ENCODE results near the gene TLE2.
"Not testable (repeated sequence)": the region's sequence is repeated elsewhere in the genome, so short reads cannot be mapped to it uniquely, and the experiment has no call there.

The TLE2 gene

DNA sequence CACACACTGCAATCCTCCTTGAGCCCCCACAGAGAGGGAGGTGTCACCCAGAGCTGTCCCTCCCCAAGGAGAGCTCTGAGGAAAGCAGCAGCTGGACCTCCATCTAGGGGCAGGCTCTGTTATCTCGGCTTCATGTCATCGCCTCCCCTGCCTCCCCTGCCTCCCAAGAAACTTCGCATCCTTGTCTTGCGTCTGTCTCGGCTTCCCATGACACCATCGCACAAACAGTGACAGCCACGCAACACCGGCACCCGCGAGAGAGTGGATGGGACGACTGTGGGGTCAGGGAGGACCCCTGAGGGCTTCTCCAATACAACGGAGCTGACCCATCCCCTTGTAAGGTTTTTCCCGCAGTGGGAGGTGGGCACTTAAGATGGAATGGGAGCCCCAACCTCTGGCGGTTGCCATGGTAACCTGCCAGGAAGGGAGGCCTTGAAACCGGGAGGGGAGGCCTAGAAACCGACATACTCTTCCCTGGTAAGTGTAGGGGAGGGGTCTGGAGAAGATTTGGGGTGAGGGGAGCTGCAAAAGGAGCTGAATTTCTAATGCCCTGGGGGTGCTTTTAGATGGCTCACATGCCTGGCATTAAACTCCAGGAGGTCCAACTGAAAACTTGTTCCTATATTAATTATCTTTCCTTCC is 16.3 kb downstream of the TLE2 start:
- DNase-seq (ENCODE audit: low spot score), result no peak

DNA sequence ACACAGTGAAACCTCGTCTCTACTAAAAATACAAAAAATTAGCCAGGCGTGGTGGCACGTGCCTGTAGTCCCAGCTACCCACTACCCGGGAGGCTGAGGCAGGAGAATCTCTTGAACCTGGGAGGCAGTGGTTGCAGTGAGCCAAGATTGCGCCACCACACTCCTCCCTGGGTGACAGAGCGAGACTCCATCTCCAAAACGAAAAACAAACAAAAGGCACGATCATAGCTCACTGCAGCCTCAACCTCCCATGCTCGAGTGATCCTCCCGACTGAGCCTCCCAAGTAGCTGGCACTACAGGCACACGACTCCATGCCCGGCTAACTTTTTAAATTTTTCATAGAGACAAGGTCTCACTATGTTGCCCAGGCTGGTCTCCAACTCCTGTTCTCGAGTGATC is 17.0 kb downstream of the TLE2 start:
- not testable (repeated sequence) for DNase-seq (ENCODE audit: low spot score)

DNA sequence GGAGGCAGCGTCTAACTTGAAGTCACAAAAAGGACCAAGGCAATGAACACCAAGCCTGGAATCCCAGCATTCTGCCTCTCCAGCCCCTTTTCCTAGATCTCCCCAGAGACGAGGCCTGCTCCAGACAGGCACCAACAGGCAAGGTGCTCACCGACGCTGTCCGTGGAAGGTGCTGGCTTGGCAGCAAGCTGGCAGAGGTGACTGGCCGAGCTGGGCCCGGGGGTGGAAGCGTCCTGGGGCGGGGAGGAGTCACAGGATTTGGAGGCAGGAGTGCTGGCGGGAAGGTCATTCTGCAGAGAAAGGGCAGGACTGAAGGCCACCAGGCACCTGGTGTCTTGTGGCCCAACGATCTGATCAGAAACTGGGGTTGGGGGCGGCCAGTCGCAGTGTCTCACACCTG is 18.2 kb downstream of the TLE2 start:
- DNase-seq (ENCODE audit: low spot score), result no peak

DNA sequence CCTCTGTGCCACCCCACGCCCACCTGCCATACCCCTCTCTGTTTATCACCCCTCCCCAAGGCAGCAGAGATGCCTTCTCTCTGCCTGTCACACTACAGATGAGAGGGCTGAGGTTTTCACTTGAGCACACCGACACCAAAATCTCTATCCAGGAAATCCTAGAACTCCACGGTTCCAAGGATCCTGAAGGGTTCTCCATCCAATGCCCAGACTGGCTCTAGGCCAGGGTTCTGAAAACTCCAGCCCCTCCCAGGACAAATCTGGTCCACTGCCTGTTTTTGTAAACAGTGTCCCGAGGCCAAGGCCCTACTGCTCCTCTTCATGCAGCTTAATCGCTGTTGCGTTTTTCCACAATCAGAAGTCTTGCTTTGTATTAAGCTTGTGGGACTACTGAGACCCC is 20.1 kb downstream of the TLE2 start:
- DNase-seq (ENCODE audit: low spot score), result no peak

DNA sequence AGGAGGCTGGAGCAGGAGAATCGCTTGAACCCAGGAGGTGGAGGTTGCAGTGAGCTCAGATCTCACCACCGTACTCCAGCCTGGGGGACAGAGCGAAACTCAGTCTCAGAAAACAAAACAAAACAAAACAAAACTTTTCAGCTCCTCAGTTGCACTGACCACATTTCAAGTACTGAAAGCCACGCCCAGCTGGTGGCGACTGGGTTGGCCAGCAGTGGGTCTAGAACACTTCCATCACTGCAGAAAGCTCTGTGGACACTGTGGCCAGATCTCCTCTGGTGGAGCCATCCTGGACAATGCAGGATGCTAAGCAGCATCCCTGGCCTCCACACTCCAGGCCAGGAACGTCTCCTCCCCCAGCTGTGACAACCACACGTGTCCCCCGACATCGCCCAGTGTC is 21.1 kb downstream of the TLE2 start:
- no peak for DNase-seq (ENCODE audit: low spot score)

DNA sequence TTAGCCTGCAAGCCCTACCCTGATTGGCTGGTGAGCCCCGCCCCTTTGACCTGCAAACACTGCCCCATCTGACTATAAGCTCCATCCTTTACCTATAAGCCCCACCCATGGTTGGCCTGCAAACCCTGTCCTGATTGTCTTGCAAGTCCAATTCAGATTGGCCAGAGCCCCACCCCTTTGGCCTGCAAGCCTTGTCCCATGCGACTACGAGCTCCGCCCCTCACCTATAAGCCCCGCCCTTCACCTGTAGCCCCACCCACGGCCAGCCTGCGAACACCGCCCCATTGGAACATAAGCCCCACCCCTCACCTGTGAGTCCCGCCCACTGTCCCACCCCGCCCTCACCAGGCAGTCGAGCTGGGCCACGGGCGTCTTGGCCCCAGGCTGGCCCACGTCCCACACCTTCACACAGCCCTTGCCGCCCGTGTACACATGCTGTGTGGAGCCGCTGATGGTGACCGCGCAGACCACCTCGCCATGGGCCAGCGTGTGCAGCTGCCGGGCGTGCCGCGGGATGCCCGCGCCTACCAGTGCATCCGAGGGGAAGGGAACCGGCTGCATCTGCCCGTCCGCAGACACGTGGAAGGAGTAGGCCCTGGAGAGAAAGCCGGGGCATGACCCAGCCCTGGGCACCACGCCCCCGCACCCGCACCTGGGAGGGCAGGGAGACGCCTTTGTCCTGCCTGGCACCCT is 22.9 kb downstream of the TLE2 start:
- no peak for DNase-seq (ENCODE audit: low spot score)

DNA sequence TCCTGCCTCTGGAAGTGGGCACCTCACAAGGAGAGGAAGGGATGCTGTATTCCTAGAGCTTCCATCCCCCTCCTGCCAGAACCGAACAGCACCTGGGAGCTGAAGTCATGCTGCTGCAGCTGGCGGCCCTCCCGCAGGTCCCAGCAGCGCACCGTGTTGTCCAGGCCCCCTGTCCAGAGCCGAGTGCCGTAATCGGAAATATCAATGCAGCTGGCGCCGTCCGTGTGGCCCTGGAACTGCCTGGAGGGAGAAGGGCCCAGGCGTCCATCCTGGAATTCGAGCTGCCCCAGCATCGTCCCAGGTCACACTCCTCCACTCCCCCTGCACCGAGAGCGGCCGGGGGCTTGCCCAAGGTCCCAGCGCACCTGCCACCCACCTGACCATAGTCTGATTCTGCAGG is 23.7 kb downstream of the TLE2 start:
- no peak for DNase-seq (ENCODE audit: low spot score)

DNA sequence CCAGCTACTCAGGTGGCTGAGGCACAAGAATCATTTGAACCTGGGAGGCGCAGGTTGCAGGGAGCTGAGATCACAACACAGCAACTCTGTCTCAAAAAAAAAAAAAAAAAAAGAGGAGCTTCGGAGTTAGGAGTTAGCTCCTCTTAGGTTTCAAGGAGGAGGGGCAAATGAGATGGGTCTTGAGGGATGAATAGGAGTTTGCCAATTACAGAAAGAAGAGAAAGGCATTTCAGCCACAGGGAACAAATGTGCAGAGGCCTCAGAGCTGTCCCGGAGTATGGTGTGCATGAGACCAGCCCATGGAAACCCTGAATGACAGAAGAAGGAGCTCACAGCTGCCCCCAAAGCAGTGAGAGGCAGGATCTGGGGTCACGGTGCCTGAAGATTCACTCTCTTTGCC is 24.6 kb downstream of the TLE2 start:
- no peak for DNase-seq (ENCODE audit: low spot score)

DNA sequence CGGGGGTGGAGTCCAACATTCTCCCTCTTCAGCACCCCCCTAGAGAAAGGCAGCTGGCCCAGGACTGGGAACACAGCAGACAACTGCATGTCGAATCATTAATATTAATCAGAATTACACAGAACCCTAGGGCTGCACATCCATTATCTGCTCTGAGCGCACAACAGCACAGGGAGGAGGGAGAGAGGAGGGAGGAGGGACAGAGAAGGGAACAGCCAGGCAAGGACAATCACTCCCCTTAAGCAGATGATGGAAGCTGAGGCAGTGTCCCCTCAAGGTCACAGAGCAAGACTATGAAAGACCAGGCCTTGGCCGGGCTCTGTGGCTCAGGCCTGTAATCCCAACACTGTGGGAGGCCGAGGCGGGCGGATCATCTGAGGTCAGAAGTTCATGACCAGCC is 26.0 kb downstream of the TLE2 start:
- DNase-seq (ENCODE audit: low spot score), result no peak

DNA sequence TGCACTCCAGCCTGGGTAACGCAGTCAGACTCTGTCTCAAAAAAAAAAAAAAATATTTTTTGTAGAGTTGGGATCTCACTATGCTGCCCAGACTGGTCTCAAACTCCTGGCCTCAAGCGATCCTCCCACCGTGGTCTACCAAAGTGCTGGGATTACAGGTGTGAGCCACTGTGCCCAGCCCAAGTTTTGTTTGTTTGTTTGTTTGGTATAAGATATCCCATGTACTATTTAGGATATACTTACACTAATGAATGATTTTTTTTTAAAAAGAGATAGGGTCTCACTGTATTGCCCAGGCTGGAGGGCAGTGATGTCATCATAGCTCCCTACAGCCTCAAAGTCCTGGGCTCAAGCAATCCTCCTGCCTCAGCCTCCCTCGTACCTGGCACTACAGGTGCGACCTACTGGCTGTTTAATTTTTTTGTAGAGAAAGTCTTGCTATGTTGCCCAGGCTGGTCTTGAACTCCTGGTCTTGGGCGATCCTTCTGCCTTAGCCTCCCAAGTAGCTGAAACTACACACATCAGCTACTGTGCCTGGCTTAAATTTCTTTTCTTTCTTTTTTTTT is 27.8 kb downstream of the TLE2 start:
- DNase-seq (ENCODE audit: low spot score), result no peak

DNA sequence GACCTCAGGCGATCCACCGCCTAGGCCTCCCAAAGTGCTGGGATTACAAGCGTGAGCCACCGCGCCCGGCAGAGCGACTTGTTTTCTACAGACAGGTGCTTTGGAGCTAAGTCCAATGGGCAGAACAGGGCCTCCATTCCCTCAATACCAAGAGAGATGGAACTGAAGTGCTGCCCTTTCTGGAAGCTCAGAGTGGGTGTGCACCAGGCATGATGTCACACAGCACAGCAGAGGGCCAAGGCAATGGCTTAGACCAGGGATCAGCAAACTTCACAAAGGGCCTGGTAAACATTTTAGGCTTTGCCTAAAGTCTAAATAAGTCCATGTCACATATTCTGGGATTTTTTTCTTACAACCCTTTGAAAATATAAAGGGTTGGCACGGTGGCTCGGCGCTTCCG is 30.4 kb downstream of the TLE2 start:
- DNase-seq (ENCODE audit: low spot score), result no peak

DNA sequence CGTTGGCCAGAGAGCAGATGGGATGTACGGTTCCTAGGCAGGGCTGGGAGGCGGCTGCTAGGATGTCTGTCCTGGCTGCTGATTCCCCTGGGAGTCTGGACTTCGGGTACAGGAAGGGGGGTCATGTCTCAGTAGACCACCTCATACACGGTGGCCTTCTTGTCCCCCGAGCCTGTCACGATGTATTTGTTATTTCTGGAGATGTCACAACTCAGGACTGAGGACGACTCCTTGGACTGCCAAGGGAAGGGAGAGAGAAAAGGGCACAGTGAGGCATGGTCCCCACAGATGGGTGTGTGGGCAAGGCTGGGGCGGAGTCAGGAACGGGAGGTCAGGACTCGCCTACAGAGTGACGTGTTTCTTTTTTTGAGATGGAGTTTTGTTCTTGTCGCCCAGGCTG is 31.4 kb downstream of the TLE2 start:
- DNase-seq (ENCODE audit: low spot score), result no peak

DNA sequence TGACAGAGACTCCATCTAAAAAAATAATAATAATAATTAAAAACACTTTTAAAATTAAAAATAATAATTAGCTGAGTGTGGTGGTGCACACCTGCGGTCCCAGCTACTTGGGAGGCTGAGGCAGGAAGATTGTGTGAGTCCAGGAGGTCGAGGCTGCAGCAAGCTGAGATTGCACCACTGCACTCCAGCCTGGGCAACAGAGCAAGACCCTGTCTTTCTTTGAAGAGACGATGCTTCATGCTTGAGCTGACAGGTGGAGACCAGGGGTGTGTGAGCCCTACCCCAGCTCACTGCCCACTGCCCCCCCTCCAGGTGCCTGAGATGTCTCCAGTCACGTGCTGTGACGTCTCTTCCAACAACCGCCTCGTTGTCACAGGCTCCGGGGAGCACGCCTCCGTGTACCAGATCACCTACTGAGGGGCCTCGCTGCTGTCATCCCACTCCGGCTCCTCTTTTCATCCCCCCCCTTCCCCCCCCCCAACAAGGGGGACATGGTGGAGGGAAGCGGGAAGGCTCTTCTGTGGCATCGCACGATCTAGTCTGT is 34.4 kb downstream of the TLE2 start:
- no peak for DNase-seq (ENCODE audit: low spot score)

DNA sequence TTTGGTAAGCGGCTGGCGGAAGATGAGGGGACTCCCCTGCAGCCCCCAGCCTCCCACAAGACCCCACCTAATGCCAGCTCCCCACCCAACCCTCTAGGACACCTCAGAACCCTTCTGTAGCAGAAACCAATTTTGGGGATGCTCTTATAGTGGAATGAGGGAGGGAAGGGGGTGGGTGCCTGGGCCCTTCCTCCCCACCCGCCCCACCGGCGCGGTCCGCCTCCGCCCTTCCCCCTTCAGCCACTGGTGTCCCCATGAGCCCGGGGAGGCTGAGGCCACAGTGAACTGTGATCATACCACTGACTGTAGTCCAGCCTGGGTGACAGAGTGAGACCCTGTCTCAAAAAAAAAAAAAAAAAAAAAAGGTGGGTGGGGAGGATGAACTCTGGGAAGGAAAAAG is 35.5 kb downstream of the TLE2 start:
- no peak for DNase-seq (ENCODE audit: low spot score)

DNA sequence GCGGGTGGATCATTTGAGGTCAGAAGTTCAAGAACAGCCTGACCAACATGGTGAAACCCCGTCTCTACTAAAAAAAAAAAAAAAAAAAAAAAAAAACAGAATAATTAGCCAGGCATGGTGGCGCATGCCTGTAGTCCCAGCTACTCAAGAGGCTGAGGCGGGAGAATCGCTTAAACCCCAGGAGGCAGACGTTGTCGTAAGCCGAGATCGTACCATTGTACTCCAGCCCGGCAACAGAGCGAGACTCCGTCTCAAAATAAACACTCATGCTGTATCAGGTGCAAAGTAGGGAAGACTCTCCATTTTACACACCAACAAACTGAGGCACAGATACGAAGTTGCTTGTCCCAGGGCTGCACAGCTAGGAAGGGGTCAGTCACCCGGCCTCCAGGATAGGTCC is 36.1 kb downstream of the TLE2 start:
- DNase-seq (ENCODE audit: low spot score), result no peak

DNA sequence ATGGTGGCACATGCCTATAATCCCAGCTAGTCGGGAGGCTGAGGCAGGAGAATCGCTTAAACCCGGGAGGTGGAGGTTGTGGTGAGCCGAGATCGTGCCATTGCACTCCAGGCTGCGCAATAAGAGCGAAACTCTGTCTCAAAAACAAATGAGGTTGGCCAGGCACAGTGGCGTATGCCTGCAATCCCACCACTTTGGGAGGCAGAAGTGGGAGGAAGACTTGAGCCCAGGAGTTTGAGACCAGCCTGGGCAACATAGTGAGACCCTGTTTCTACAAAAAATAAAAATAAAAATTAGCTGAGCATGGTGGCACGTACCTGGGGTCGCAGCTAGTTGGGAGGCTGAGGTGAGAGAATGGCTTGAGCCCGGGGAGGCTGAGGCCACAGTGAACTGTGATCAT is 36.7 kb downstream of the TLE2 start:
- DNase-seq (ENCODE audit: low spot score), result not testable (repeated sequence)

DNA sequence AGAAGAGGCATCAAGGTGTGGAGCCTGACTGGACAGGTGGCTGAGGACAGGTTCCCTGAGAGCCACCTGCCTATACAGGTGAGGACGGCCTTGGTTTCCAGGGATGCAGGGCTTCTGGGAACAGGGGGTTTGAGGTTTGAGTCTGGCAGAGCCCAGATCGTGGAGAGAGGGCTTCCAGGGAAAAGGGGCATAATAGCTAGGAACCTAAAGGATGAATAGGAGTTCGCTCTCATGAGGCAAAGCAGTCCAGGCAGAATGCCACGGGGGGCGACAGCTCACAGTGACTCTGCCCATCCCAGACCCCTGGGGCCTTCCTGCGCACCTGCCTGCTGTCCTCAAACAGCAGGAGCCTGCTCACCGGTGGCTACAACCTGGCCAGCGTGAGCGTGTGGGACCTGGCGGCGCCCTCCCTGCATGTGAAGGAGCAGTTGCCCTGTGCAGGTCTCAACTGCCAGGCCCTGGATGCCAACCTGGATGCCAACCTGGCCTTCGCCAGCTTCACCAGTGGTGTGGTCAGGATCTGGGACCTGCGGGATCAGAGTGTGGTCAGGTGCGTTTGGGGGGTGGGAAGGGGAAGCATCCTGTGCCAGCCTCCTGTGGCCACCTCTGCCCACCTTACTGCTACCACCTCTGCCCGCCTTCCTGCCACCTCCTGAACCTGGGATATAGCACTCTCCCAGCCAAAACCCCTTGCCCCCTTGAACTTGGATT is 39.7 kb downstream of the TLE2 start:
- no peak for DNase-seq (ENCODE audit: low spot score)

DNA sequence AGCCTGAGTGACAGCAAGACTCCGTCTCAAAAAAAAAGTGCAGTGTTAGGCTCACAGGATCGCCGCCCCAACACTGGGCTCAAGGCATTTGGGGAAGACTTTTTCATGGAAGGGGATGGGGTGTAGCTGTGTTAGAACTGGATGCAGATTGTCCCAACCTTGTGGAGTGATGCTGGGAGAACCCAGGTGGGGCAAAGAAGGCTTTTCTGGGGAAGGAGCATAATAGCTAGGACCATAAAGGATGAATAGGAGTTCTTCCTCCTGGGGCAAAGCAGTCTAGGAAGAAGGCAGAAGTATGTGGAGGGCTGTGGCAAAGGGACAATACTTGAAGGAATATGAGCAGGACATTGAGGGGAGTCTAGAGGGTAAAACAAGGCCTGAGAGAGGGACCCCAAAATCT is 40.5 kb downstream of the TLE2 start:
- no peak for DNase-seq (ENCODE audit: low spot score)

DNA sequence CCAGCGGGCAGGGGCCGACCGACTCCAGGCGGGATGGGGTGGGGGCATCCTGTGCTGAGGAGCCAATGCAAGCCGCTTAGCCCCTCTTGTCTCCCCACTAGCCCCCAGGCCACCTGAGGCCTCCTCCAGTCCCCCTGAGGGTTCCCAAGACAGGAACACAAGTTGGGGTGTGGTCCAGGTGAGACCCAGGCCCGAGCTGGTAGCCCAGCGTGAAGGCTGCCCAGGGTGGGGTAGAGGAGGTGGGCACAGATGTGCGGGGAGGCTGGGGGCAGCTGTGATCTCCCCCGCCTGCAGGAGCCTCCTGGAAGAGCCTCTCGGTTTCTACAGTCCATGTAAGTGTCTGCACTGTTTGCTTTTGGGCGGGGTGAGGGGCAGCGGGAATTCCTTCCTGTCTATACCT is 41.3 kb downstream of the TLE2 start:
- no peak for DNase-seq (ENCODE audit: low spot score)

DNA sequence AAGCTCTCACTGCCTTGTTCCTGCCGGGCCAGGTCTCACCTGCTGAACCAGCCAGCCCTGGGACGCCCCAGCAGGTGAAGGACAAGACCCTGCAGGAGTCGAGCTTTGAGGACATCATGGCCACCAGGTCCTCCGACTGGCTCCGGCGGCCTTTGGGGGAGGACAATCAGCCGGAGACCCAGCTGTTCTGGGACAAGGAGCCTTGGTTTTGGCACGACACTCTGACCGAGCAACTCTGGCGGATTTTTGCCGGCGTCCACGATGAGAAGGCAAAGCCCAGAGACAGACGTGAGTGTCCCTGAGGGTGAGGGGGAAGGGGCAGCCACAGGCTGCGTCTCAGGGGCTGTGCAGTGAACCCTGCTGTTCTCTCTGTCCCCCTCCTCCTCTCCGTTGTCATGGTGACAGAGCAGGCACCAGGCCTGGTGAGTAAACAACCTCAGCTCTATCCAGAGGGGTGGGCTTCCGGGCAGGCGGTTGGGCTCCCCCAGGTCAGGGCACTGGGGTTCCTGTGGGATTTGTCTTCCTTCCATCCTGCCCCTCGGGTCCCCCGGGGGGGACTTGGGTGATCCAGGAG is 42.0 kb downstream of the TLE2 start:
- DNase-seq (ENCODE audit: low spot score), result no peak

DNA sequence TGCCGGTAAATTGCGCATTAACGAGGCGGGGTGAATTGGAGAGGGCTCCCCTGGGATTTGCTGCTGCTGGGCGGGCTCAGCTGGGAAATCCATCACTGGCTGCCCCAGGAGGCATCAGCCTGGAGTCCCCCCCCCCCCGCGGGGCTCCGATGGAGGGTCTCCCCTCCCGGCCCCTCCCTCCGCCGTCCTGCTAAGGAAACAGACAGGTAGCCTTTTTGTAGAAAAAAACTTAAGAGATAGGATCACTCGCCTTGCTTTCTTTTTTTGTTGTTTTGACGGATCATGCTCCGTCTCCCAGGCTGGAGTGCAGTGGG is 44.9 kb downstream of the TLE2 start:
- no peak for DNase-seq (ENCODE audit: low spot score)

DNA sequence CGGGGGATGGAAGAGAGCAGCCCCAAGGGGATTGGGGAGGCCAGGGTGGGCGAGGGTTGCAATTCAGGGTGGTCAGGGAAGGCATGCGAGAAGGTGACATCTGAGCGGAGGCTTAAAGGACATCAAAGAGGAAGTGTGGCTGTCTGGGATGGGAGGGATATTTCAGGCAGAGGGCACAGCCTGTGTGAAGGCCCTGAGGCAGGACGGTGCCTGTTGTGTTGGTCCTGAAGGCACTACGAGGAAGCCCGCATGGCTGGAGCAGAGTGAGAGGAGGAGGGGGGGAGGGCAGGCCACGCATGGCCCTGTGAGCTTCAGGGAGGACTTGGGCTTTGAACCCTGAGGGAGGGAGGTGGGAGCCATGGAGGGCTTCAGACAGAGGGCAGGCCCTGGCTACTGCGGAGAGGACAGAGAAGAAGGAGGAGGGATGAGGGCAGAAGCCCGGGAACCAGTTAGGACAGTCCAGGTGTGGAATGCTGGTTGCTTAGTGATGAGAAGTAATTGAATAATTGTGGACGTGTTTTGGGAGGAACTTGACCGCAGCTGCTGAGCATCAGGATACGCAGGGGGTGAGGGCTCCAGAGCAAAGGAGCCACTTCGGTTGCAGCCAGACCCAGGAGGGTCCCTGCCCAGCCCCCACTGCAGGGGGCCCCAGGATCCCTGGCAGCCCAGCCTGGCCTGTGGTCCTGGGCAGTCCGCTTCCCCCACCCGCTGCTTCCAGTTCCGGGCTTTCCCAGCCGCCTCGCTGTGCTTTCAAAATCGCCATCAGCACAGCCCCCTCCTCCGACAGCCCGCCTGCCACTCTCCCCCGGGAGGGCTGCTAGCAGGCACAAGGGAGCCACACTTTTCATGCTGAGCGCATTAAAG is 45.5 kb downstream of the TLE2 start:
- peak; percentile 53 for DNase-seq (ENCODE audit: low spot score)
